H9 (cell line): ENCODE results near the gene CFAP57. TPM values are rescaled to one million over a fixed set of nuclear protein-coding genes. Genes with fewer than 3 reads are reported as not detected.

Experiments
- DNase-seq: peaks from one replicate; pipeline ENCODE4 v3.0.0-alpha.2; 2017
- H2AFZ ChIP-seq: one replicate; pipeline ENCODE4 v1.6.1; 2013; ENCODE audit warnings: mild to moderate bottlenecking, low read length, control low read depth, moderate library complexity
- H2AK5ac ChIP-seq: 2 replicates; pipeline ENCODE4 v1.6.1; 2013; ENCODE audit warnings: low read length, control low read depth, mixed read lengths; ENCODE audit not compliant: insufficient read length
- H2BK120ac ChIP-seq: one replicate; pipeline ENCODE4 v1.6.1; 2013; ENCODE audit warnings: low read depth, mild to moderate bottlenecking, low read length, control low read depth, inconsistent platforms; ENCODE audit not compliant: poor library complexity, severe bottlenecking
- H2BK12ac ChIP-seq: 2 replicates; pipeline ENCODE4 v1.6.1; 2013; ENCODE audit warnings: low read length, control low read depth, mixed read lengths, low read depth; ENCODE audit not compliant: insufficient read length
- H2BK15ac ChIP-seq: 2 replicates; pipeline ENCODE4 v1.6.1; 2013; ENCODE audit warnings: low read depth, low read length, control low read depth
- H2BK20ac ChIP-seq: one replicate; pipeline ENCODE4 v1.6.1; 2013; ENCODE audit warnings: low read depth, mild to moderate bottlenecking, low read length, control low read depth, inconsistent platforms; ENCODE audit not compliant: poor library complexity, severe bottlenecking
- H2BK5ac ChIP-seq: 2 replicates; pipeline ENCODE4 v1.6.1; 2013; ENCODE audit warnings: low read length, control low read depth, mixed read lengths; ENCODE audit not compliant: insufficient read length
- H3K14ac ChIP-seq: 2 replicates; pipeline ENCODE4 v1.6.1; 2013; ENCODE audit warnings: low read length, control low read depth; ENCODE audit not compliant: insufficient read depth
- H3K18ac ChIP-seq: 2 replicates; pipeline ENCODE4 v1.6.1; 2013; ENCODE audit warnings: low read depth, mild to moderate bottlenecking, mixed read lengths, low read length, control low read depth; ENCODE audit not compliant: insufficient read length
- H3K23ac ChIP-seq: 2 replicates; pipeline ENCODE4 v1.6.1; 2013; ENCODE audit warnings: low read length, control low read depth, mixed read lengths, low read depth; ENCODE audit not compliant: insufficient read length
- H3K23me2 ChIP-seq: 2 replicates; pipeline ENCODE4 v1.6.1; 2013; ENCODE audit warnings: low read depth, mild to moderate bottlenecking, mixed read lengths, low read length, control low read depth; ENCODE audit not compliant: insufficient read length, poor library complexity, severe bottlenecking
- H3K27ac ChIP-seq: 2 replicates; pipeline ENCODE4 v1.5.1; 2013; ENCODE audit warnings: low read length, control low read depth, mixed read lengths, low read depth; ENCODE audit not compliant: insufficient read length
- H3K27me3 ChIP-seq: 2 replicates; pipeline ENCODE4 v1.6.1; 2013; ENCODE audit warnings: low read length, control low read depth, inconsistent platforms; ENCODE audit not compliant: insufficient read depth
- H3K4ac ChIP-seq: 2 replicates; pipeline ENCODE4 v1.6.1; 2013; ENCODE audit warnings: low read depth, mild to moderate bottlenecking, control low read depth, inconsistent platforms, low read length, moderate library complexity
- H3K4me1 ChIP-seq: 2 replicates; pipeline ENCODE4 v1.6.1; 2013; ENCODE audit warnings: low read length, control low read depth, inconsistent platforms; ENCODE audit not compliant: insufficient read depth
- H3K4me2 ChIP-seq: 2 replicates; pipeline ENCODE4 v1.6.1; 2013; ENCODE audit warnings: low read length, control low read depth, mixed read lengths; ENCODE audit not compliant: insufficient read length, insufficient read depth
- H3K56ac ChIP-seq: 2 replicates; pipeline ENCODE4 v1.6.1; 2013; ENCODE audit warnings: low read depth, mild to moderate bottlenecking, mixed read lengths, low read length, control low read depth; ENCODE audit not compliant: insufficient read length
- H3K79me1 ChIP-seq: 2 replicates; pipeline ENCODE4 v1.6.1; 2013; ENCODE audit warnings: low read depth, mild to moderate bottlenecking, moderate library complexity, low read length, control low read depth, inconsistent platforms; ENCODE audit not compliant: insufficient read depth, poor library complexity, severe bottlenecking
- H3K79me2 ChIP-seq: 2 replicates; pipeline ENCODE4 v1.6.1; 2013; ENCODE audit warnings: low read length, control low read depth, inconsistent platforms; ENCODE audit not compliant: insufficient read depth
- H3K9ac ChIP-seq: 2 replicates; pipeline ENCODE4 v1.6.1; 2013; ENCODE audit warnings: low read length, control low read depth, mixed read lengths; ENCODE audit not compliant: insufficient read length; ENCODE audit errors: extremely low read depth
- H3K9me3 ChIP-seq: one replicate; pipeline ENCODE4 v1.6.1; 2013; ENCODE audit warnings: low read depth, low read length, inconsistent platforms; ENCODE audit not compliant: control insufficient read depth
- H3T11ph ChIP-seq: one replicate; pipeline ENCODE4 v1.6.1; 2013; ENCODE audit warnings: mild to moderate bottlenecking, low read length, control low read depth, inconsistent platforms
- H4K20me1 ChIP-seq: one replicate; pipeline ENCODE4 v1.6.1; 2013; ENCODE audit not compliant: control insufficient read depth, insufficient read length, insufficient read depth
- H4K5ac ChIP-seq: 2 replicates; pipeline ENCODE4 v1.6.1; 2013; ENCODE audit warnings: low read depth, mild to moderate bottlenecking, mixed read lengths, low read length, control low read depth; ENCODE audit not compliant: insufficient read length
- H4K8ac ChIP-seq: replicated peaks from 2 replicates; pipeline ENCODE4 v1.6.1; 2013; ENCODE audit warnings: low read length, control low read depth, mixed read lengths, low read depth; ENCODE audit not compliant: insufficient read length
- H4K91ac ChIP-seq: 2 replicates; pipeline ENCODE4 v1.6.1; 2013; ENCODE audit warnings: low read depth, mild to moderate bottlenecking, moderate library complexity, mixed read lengths, low read length, control low read depth; ENCODE audit not compliant: insufficient read length
- H3K27ac Mint-ChIP-seq, 3 experiments: 2 replicates in 2 of 3; 3 replicates in 1 of 3; pipeline ENCODE4 v1.8.0; 2020 to 2021; ENCODE audit warnings: mixed read lengths in 3 of 3, mild to moderate bottlenecking in 1 of 3, moderate library complexity in 1 of 3
- H3K27me3 Mint-ChIP-seq: 2 replicates; pipeline ENCODE4 v1.8.0; 2021; ENCODE audit warnings: low read depth, mild to moderate bottlenecking, moderate library complexity, mixed read lengths
- H3K36me3 Mint-ChIP-seq, 3 experiments: 2 replicates in 2 of 3; 3 replicates in 1 of 3; pipeline ENCODE4 v1.8.0; 2020 to 2021; ENCODE audit warnings: low read depth in 3 of 3, mixed read lengths in 3 of 3; ENCODE audit not compliant: insufficient read depth in 1 of 3
- H3K4me1 Mint-ChIP-seq, 2 experiments: 2 replicates each; pipeline ENCODE4 v1.8.0; 2020; ENCODE audit warnings: mixed read lengths in 2 of 2
- H3K4me3 Mint-ChIP-seq, 2 experiments: 2 replicates in 1 of 2; 3 replicates in 1 of 2; pipeline ENCODE4 v1.8.0; 2020 to 2021; ENCODE audit warnings: mild to moderate bottlenecking in 2 of 2, mixed read lengths in 2 of 2, moderate library complexity in 1 of 2
- H3K9me3 Mint-ChIP-seq, 2 experiments: 2 replicates in 1 of 2; 3 replicates in 1 of 2; pipeline ENCODE4 v1.8.0; 2020; ENCODE audit warnings: mild to moderate bottlenecking in 2 of 2, mixed read lengths in 2 of 2, moderate library complexity in 1 of 2
- CTCF ChIP-seq: fragments of 200-600 bp; sonication (generic); conservative IDR thresholded peaks from 3 replicates; pipeline ENCODE4 v1.8.0; 2021; ENCODE audit warnings: antibody characterized with exemption, mild to moderate bottlenecking
- WGBS: extraction: QIAGEN DNeasy Blood & Tissue Kit; methylation state at CpG from one replicate; pipeline ENCODE4 v1.1.7; 2013; ENCODE audit warnings: missing lambda C conversion rate, low lambda C conversion rate, mixed read lengths; ENCODE audit not compliant: insufficient read length; ENCODE audit errors: extremely low coverage; 5-methylcytosine and 5-hydroxymethylcytosine counted together
- total RNA-seq: library from RNA; stranded (reverse); gene quantifications from 2 replicates; pipeline ENCODE4 v1.2.1, GENCODE V29; 2021

CFAP57 gene
- total RNA-seq, 1 experiment from 2014 or later, result 0.33 TPM

- H3K4me1 Mint-ChIP-seq, result peaks cover 0 to 5% of the 10 kb centered on the region in 2 experiments; a peak in 3 of 4 replicates
- Histone ChIP-seq H2AK5ac (no peak overlapping the region), H3K4ac (no peak overlapping the region), H4K91ac (no peak overlapping the region), H2BK5ac (no peak overlapping the region), H3K9ac (no peak overlapping the region), H3K4me2 (no peak overlapping the region), H3K23me2 (no peaks in the 10 kb centered on the region), H2BK120ac (no peak overlapping the region), H3K79me2 (no peaks in the 10 kb centered on the region), H2BK15ac (no peak overlapping the region), H3K27me3 (no peaks in the 10 kb centered on the region), H4K8ac (no peak overlapping the region), H4K5ac (no peak overlapping the region), H3K14ac (no peak overlapping the region), H4K20me1 (no peaks in the 10 kb centered on the region), H2BK20ac (no peak overlapping the region), H3K27ac (no peak overlapping the region), H3K18ac (no peak overlapping the region), H2AFZ (no peak overlapping the region), H3K56ac (no peak overlapping the region), H3K23ac (no peak overlapping the region), H3K9me3 (no peaks in the 10 kb centered on the region), H2BK12ac (no peak overlapping the region), H3K4me1 (peaks cover 5% of the 10 kb centered on the region; the same call in 1 of the 2 replicates), H3T11ph (no peak overlapping the region), H3K79me1 (no peaks in the 10 kb centered on the region)
- H3K36me3 Mint-ChIP-seq, result peaks cover 4 to 32% (median 13%) of the 10 kb centered on the region in 3 experiments; a peak in 6 of 7 replicates
- no CpG with 5 or more reads among the region's 7 CpGs for WGBS
- no peak for TF ChIP-seq CTCF
- H3K27me3 Mint-ChIP-seq, result peaks cover 3% of the 10 kb centered on the region
- H3K27ac Mint-ChIP-seq, result no peak overlapping the region
- DNase-seq, result peak; percentile 3
- no peaks in the 10 kb centered on the region for H3K9me3 Mint-ChIP-seq
- H3K4me3 Mint-ChIP-seq, result no peak overlapping the region
These were observed 105.2 kb downstream of the CFAP57 start for GRCh38 chr1:43277116-43277876.
